ENCODE results near the gene SKIC3. TPM values are rescaled to one million over a fixed set of nuclear protein-coding genes. Genes with fewer than 3 reads are reported as not detected.

Gene SKIC3
- total and polyA plus RNA-seq, 4 experiments from 2014 or later = 46.4 to 99.9 (median 71.3) TPM

GRCh38 chr5:95581576-95581975 lies 26.8 kb upstream of the SKIC3 start:
- Mint-ChIP-seq H3K27me3 (no peaks in the 10 kb centered on the region), H3K4me1 (peaks cover 0 to 3% (median under 1%) of the 10 kb centered on the region in 4 donors), H3K4me3 (no peak overlapping the region), H3K9me3 (no peaks in the 10 kb centered on the region), H3K27ac (no peak overlapping the region), H3K36me3 (peaks cover 21 to 30% of the 10 kb centered on the region in 2 donors)
- Histone ChIP-seq H3K4me3 (ENCODE audit: low read length in 2 of 2) (no peak overlapping the region), H3K27me3 (ENCODE audit: insufficient read depth, low read length) (no peaks in the 10 kb centered on the region), H3K4me1 (ENCODE audit: insufficient read depth, low read length) (no peaks in the 10 kb centered on the region), H3K27ac (ENCODE audit: low read depth, low read length) (no peak overlapping the region), H3K9me3 (ENCODE audit: control insufficient read depth in 1 of 2, low read length in 2 of 2) (no peaks in the 10 kb centered on the region), H3K36me3 (ENCODE audit: insufficient read depth, low read length) (peaks cover 7% of the 10 kb centered on the region)
- POLR2A ChIA-PET (ENCODE audit: partially characterized antibody) = no interaction called here
- CTCF ChIA-PET (ENCODE audit: partially characterized antibody) = interaction anchor here (1.3 kb wide), 1 partner anchor 27 kb away, joined by 3 read pairs; the partner anchor contains the start of genes ARSK and SKIC3
- intact Hi-C loops (cut with micrococcal nuclease) = no loop called here
- no peak for DNase-seq

- H3K27ac Mint-ChIP-seq = no peak overlapping the region
- H3K9me3 ChIP-seq (ENCODE audit: control insufficient read depth in 1 of 2, low read length in 2 of 2) = no peaks in the 10 kb centered on the region
- DNase-seq = no peak
- no peak overlapping the region for H3K27ac ChIP-seq (ENCODE audit: low read depth, low read length)
- ChIA-PET CTCF (ENCODE audit: partially characterized antibody) (no interaction called here), POLR2A (ENCODE audit: partially characterized antibody) (no interaction called here)
- H3K27me3 ChIP-seq (ENCODE audit: insufficient read depth, low read length) = no peaks in the 10 kb centered on the region
- no peak overlapping the region for H3K4me3 ChIP-seq (ENCODE audit: low read length in 2 of 2)
- no peaks in the 10 kb centered on the region for H3K27me3 Mint-ChIP-seq
- intact Hi-C loops (cut with micrococcal nuclease) = no loop called here
- no peaks in the 10 kb centered on the region for H3K9me3 Mint-ChIP-seq
- peaks cover 20% of the 10 kb centered on the region for H3K36me3 ChIP-seq (ENCODE audit: insufficient read depth, low read length)
- no peak overlapping the region for H3K4me3 Mint-ChIP-seq
- H3K4me1 ChIP-seq (ENCODE audit: insufficient read depth, low read length) = no peaks in the 10 kb centered on the region
- H3K4me1 Mint-ChIP-seq = peaks cover 0 to 5% (median 2%) of the 10 kb centered on the region in 4 donors
- peaks cover 62 to 64% of the 10 kb centered on the region in 2 donors for H3K36me3 Mint-ChIP-seq
These were observed 17.2 kb upstream of the SKIC3 start for GRCh38 chr5:95572016-95572415.

DNA sequence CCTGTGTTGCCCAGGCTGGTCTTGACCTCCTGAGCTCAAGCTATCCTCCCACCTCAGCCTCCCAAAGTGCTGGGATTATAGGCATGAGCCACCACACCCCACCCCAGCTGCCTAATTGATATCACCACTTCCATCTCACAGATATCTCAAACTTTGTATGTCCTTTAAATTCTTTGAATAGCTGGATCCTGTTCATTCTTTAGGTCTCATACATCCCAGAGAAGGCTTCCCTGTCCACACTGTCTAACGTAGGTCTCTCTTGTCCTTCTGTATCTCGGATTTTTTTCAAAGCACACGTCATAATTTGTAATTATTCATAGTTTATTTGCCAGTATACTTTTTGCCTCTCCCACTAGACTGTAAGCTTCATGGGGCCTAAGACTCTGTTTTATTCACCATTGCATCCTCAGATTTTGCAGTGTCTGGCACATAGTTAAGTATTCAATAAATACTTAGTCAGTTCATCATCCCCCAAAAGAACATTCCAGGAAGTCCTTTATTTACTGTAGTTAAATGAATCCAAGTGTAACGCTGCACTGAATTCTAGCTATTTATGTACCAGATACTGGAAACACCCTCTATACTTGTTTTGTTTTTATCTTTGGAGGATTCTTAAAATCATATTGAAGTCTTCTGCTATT lies 10.6 kb upstream of the SKIC3 start:
- peaks cover 21% of the 10 kb centered on the region for H3K36me3 ChIP-seq (ENCODE audit: insufficient read depth, low read length)
- no peaks in the 10 kb centered on the region for H3K4me1 ChIP-seq (ENCODE audit: insufficient read depth, low read length)
- DNase-seq = no peak
- H3K27ac Mint-ChIP-seq = peak overlapping the region in 1 of 7 donors; percentile 42
- no peaks in the 10 kb centered on the region for H3K9me3 ChIP-seq (ENCODE audit: control insufficient read depth in 1 of 2, low read length in 2 of 2)
- peaks cover 38 to 40% of the 10 kb centered on the region in 2 donors for H3K36me3 Mint-ChIP-seq
- no peak overlapping the region for H3K27ac ChIP-seq (ENCODE audit: low read depth, low read length)
- peaks cover 5 to 20% (median 15%) of the 10 kb centered on the region in 4 donors for H3K4me1 Mint-ChIP-seq
- ChIA-PET POLR2A (ENCODE audit: partially characterized antibody) (no interaction called here), CTCF (ENCODE audit: partially characterized antibody) (no interaction called here)
- no peak overlapping the region for H3K4me3 ChIP-seq (ENCODE audit: low read length in 2 of 2)
- H3K4me3 Mint-ChIP-seq = no peak overlapping the region
- intact Hi-C loops (cut with micrococcal nuclease) = no loop called here
- H3K27me3 Mint-ChIP-seq = no peaks in the 10 kb centered on the region
- H3K9me3 Mint-ChIP-seq = no peaks in the 10 kb centered on the region
- H3K27me3 ChIP-seq (ENCODE audit: insufficient read depth, low read length) = no peaks in the 10 kb centered on the region

DNA sequence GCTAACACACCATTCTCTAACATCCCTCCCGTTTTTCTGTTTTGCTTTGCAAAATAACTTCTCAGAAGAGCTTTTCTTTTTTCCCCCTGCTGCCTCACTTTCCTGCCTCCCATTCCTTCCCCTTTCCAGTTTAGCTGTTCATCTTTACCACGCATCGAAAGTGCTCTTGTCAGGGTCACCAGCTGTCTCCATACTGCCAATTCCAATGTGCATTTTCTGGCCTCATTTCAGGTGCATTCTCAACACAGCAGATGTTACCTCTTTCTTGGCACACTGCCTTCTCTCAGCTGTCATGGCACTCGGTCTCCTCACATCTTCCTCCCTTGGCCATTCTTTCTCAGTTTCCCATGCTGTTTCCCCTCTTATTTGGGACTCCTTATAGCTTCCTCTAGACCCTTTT lies 9.7 kb upstream of the SKIC3 start:
- ChIA-PET POLR2A (ENCODE audit: partially characterized antibody) (interaction anchor here (0.6 kb wide), 1 partner anchor 9 kb away, joined by 3 read pairs; the partner anchor contains the start of genes ARSK and SKIC3), CTCF (ENCODE audit: partially characterized antibody) (no interaction called here)
- no peak for DNase-seq

GRCh38 chr5:95563367-95563766 lies 8.6 kb upstream of the SKIC3 start:
- CTCF ChIA-PET (ENCODE audit: partially characterized antibody) = no interaction called here

More for the DNA sequence above, 9.7 kb upstream of the SKIC3 start:
- H3K27me3 ChIP-seq (ENCODE audit: insufficient read depth, low read length) = no peaks in the 10 kb centered on the region
- H3K36me3 ChIP-seq (ENCODE audit: insufficient read depth, low read length) = peaks cover 21% of the 10 kb centered on the region
- no peak overlapping the region for H3K4me3 ChIP-seq (ENCODE audit: low read length in 2 of 2)
- H3K27ac Mint-ChIP-seq = peak overlapping the region in 1 of 7 donors; percentile 0
- peaks cover 30 to 32% of the 10 kb centered on the region in 2 donors for H3K36me3 Mint-ChIP-seq
- H3K27ac ChIP-seq (ENCODE audit: low read depth, low read length) = no peak overlapping the region
- no peaks in the 10 kb centered on the region for H3K9me3 ChIP-seq (ENCODE audit: control insufficient read depth in 1 of 2, low read length in 2 of 2)
- H3K27me3 Mint-ChIP-seq = no peaks in the 10 kb centered on the region
- H3K4me1 ChIP-seq (ENCODE audit: insufficient read depth, low read length) = no peaks in the 10 kb centered on the region
- H3K9me3 Mint-ChIP-seq = no peaks in the 10 kb centered on the region
- intact Hi-C loops (cut with micrococcal nuclease) = no loop called here
- peaks cover 5 to 18% (median 15%) of the 10 kb centered on the region in 4 donors for H3K4me1 Mint-ChIP-seq
- no peak overlapping the region for H3K4me3 Mint-ChIP-seq

GRCh38 chr5:95562282-95562681 lies 7.5 kb upstream of the SKIC3 start:
- no peak overlapping the region for H3K4me3 ChIP-seq (ENCODE audit: low read length in 2 of 2)
- no peak overlapping the region for H3K4me3 Mint-ChIP-seq
- H3K36me3 ChIP-seq (ENCODE audit: insufficient read depth, low read length) = peaks cover 3% of the 10 kb centered on the region
- peaks cover 0 to 2% (median 0%) of the 10 kb centered on the region in 8 donors for H3K9me3 Mint-ChIP-seq
- peaks cover 12 to 19% of the 10 kb centered on the region in 2 donors for H3K36me3 Mint-ChIP-seq
- no peaks in the 10 kb centered on the region for H3K4me1 ChIP-seq (ENCODE audit: insufficient read depth, low read length)
- intact Hi-C loops (cut with micrococcal nuclease) = no loop called here
- peaks cover 5 to 18% (median 14%) of the 10 kb centered on the region in 4 donors for H3K4me1 Mint-ChIP-seq
- H3K9me3 ChIP-seq (ENCODE audit: control insufficient read depth in 1 of 2, low read length in 2 of 2) = no peaks in the 10 kb centered on the region
- no peaks in the 10 kb centered on the region for H3K27me3 Mint-ChIP-seq
- H3K27ac ChIP-seq (ENCODE audit: low read depth, low read length) = no peak overlapping the region
- no peaks in the 10 kb centered on the region for H3K27me3 ChIP-seq (ENCODE audit: insufficient read depth, low read length)
- ChIA-PET CTCF (ENCODE audit: partially characterized antibody) (no interaction called here), POLR2A (ENCODE audit: partially characterized antibody) (no interaction called here)
- no peak overlapping the region for H3K27ac Mint-ChIP-seq
- DNase-seq = no peak

More at GRCh38 chr5:95563367-95563766, 8.6 kb upstream of the SKIC3 start:
- Histone ChIP-seq H3K27me3 (ENCODE audit: insufficient read depth, low read length) (no peaks in the 10 kb centered on the region), H3K9me3 (ENCODE audit: control insufficient read depth in 1 of 2, low read length in 2 of 2) (no peaks in the 10 kb centered on the region), H3K4me1 (ENCODE audit: insufficient read depth, low read length) (no peaks in the 10 kb centered on the region), H3K36me3 (ENCODE audit: insufficient read depth, low read length) (peaks cover 13% of the 10 kb centered on the region), H3K4me3 (ENCODE audit: low read length in 2 of 2) (no peak overlapping the region), H3K27ac (ENCODE audit: low read depth, low read length) (no peak overlapping the region)
- no peaks in the 10 kb centered on the region for H3K9me3 Mint-ChIP-seq
- no peak for DNase-seq
- POLR2A ChIA-PET (ENCODE audit: partially characterized antibody) = no interaction called here
- H3K27ac Mint-ChIP-seq = no peak overlapping the region
- peaks cover 23 to 26% of the 10 kb centered on the region in 2 donors for H3K36me3 Mint-ChIP-seq
- H3K4me3 Mint-ChIP-seq = no peak overlapping the region
- no peaks in the 10 kb centered on the region for H3K27me3 Mint-ChIP-seq
- H3K4me1 Mint-ChIP-seq = peaks cover 5 to 18% (median 14%) of the 10 kb centered on the region in 4 donors
- intact Hi-C loops (cut with micrococcal nuclease) = no loop called here

GRCh38 chr5:95557841-95558240 lies 3.1 kb upstream of the SKIC3 start:
- no peaks in the 10 kb centered on the region for H3K9me3 ChIP-seq (ENCODE audit: control insufficient read depth in 1 of 2, low read length in 2 of 2)
- no peaks in the 10 kb centered on the region for H3K27me3 ChIP-seq (ENCODE audit: insufficient read depth, low read length)
- no peaks in the 10 kb centered on the region for H3K36me3 ChIP-seq (ENCODE audit: insufficient read depth, low read length)
- Mint-ChIP-seq H3K4me3 (peak overlapping the region in 1 of 8 donors; percentile 3), H3K4me1 (peaks cover 16 to 33% (median 24%) of the 10 kb centered on the region in 4 donors), H3K9me3 (peaks cover 0 to 2% (median 0%) of the 10 kb centered on the region in 8 donors), H3K27me3 (no peaks in the 10 kb centered on the region), H3K36me3 (peaks cover 7 to 12% of the 10 kb centered on the region in 2 donors), H3K27ac (no peak overlapping the region)
- ChIA-PET POLR2A (ENCODE audit: partially characterized antibody) (interaction anchor here (4.2 kb wide), 1 partner anchor 64 kb away, joined by 62 read pairs; the partner anchor contains the start of gene GPR150), CTCF (ENCODE audit: partially characterized antibody) (interaction anchor here (0.6 to 3.6 kb wide), 2 partner anchors 65 to 286 kb away, joined by 3 to 20 read pairs; no protein-coding TSS in a partner anchor)
- H3K27ac ChIP-seq (ENCODE audit: low read depth, low read length) = no peak overlapping the region
- no peak overlapping the region for H3K4me3 ChIP-seq (ENCODE audit: low read length in 2 of 2)
- H3K4me1 ChIP-seq (ENCODE audit: insufficient read depth, low read length) = peaks cover 26% of the 10 kb centered on the region
- no peak for DNase-seq
- intact Hi-C loops (cut with micrococcal nuclease) = loop anchor here (5.0 to 10.0 kb wide), 3 partner anchors 34 to 1377 kb away; partner anchors contain the start of genes CAST and LNPEP
